GDM1 (cell line): ENCODE data around the gene TM4SF4.

Experiments used
- DNase-seq: peaks from one replicate; lab custom pipeline; 2025; lab: John Stamatoyannopoulos, UW

TM4SF4 gene

GRCh38 chr3:149455366-149455765 is 19.1 kb upstream of the TM4SF4 start:
- no peak for DNase-seq

DNA sequence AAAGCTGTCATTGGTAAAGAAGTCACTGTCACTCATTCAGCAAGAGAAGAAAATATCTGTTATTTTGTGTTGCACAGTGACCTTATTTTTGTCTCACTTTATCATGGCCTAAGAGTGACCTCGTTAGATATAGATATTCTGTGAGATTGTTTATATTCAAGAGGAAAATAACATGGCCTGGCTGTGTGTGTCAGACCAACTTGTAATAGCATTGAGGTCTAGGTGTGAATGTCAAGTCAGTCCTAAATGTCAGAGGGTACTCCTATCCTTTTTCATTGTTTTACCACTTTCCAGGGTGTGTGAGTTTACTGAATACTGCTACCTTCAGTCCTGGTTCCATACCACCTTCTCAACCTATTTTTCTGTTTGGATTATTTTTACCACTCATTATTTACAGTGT is 18.5 kb upstream of the TM4SF4 start:
- DNase-seq, result no peak

DNA sequence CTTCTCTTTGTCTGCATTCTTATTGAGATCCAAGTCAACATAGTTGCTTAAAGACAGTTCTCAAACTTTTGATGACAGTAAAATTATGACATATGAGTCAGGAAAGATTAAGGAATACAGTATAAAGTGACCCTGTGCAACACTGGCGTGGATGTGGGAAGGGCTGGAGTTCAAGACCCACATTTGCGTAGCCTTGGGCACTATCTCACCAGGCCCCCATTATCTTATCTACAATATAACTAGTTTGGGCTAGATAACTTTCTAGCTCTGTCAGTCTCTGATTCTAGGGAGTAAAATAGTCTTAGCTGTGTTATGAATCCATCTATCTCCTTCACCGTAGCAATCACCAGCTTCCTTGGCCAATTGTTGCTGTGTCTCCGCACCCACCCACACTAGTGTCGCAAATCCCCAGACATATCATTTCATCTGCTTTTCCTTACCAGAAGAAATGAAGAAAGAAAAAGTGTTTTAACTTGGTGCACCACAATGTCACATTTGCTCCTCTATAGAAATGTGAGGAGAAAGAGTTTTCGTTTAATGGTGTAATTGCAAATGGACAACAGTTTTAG is 14.9 kb upstream of the TM4SF4 start:
- DNase-seq, result no peak

DNA sequence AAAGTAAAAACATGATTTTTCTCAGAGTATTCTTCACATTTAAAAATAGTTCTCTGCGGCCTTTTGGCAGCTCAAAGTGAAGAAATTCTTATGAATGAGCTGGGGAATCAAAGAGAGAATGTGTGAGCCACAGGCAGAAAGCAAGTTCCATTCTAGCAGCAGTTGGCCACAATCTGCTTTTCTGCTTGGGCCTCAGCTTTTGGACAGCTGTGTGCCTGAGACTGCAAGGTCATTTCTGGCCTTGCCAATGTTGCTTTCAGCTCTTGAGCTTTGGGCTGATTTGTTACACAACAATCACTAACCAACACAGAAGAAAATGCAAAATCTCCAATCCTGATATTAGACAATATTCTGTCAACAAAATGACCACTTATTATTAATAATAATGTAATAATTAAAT is 14.4 kb upstream of the TM4SF4 start:
- DNase-seq, result no peak

- DNase-seq, result no peak
Observed at GRCh38 chr3:149462051-149462450, 12.4 kb upstream of the TM4SF4 start.

DNA sequence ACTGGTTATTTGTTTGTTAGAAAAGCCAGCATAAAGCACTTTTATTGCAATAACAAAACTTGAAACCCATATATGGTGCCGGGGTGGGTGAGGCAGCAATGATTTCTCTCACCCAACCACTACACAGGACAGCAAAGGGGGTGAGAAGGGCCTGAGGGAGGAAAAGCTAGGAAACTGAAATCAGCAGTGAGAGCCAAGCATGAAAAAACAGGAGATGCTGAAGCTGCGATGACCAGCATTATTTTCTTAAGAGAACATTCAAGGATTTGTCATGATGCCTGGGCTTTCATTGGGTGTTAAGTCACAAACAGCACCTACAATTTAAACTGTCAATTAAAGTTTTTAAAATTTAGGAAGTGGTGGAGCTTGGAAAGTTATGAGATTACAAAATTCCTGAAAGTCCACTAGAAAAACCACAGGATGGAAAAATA is 11.9 kb upstream of the TM4SF4 start:
- DNase-seq, result no peak

GRCh38 chr3:149463921-149464320 is 10.6 kb upstream of the TM4SF4 start:
- no peak for DNase-seq

- DNase-seq, result no peak
Observed at GRCh38 chr3:149464542-149465328, 9.8 kb upstream of the TM4SF4 start.

DNA sequence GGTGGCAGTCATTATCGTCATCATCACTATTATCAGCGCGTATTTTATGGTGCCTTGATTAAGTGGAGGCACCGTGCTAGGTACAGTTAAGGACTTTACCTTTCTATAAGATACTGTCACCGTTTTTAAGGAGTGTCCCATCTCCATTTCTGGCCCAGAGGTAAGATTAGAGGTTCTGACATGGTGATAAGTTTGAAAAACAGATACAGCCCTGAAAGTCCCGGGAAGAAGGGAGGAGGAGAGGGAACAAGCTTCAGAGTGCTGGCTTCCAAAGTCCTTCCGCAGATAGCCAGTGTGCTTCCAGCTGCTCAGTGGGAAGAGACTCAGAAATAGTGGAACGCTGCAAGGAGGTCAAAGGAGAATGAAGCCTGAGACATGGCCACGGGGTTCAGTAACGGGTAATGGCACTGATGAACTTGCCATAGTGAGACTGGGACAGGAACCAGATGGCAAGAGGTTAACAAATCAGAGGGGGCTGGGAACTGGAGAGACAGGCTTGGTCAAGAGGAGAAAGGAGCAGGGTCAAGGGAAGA is 9.1 kb upstream of the TM4SF4 start:
- no peak for DNase-seq

GRCh38 chr3:149466192-149466591 is 8.3 kb upstream of the TM4SF4 start:
- DNase-seq, result no peak

- DNase-seq, result no peak
Observed at GRCh38 chr3:149468504-149469212, 5.8 kb upstream of the TM4SF4 start.

DNA sequence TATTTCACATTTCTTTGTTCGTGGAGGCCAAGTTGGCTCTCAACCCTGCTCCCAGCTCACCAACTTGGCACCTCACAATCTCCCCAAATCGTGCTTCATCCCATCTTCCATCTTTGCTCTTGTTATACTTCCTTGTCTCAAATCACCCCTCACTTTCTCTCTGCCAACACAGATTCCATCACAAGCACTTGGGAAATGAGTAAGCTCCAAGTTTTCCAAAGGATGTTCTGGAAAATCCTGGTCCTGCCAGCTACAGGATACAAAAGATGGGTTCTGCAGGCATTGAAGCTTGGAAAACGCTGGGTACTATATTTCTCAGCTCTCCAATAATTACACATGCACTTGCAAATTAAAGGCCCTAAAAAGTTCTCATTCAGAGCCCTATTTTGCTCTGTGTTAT is 4.1 kb upstream of the TM4SF4 start:
- no peak for DNase-seq

- DNase-seq, result no peak
Observed at GRCh38 chr3:149472030-149472797, 2.3 kb upstream of the TM4SF4 start.

- no peak for DNase-seq
Observed at GRCh38 chr3:149473357-149474249, 894 bp upstream of the TM4SF4 start.

- DNase-seq, result no peak
Observed at GRCh38 chr3:149475451-149476060, 1.1 kb downstream of the TM4SF4 start.

- DNase-seq, result no peak
Observed at GRCh38 chr3:149476225-149476624, 1.7 kb downstream of the TM4SF4 start.

- DNase-seq, result no peak
Observed at GRCh38 chr3:149479621-149480325, 5.3 kb downstream of the TM4SF4 start.

DNA sequence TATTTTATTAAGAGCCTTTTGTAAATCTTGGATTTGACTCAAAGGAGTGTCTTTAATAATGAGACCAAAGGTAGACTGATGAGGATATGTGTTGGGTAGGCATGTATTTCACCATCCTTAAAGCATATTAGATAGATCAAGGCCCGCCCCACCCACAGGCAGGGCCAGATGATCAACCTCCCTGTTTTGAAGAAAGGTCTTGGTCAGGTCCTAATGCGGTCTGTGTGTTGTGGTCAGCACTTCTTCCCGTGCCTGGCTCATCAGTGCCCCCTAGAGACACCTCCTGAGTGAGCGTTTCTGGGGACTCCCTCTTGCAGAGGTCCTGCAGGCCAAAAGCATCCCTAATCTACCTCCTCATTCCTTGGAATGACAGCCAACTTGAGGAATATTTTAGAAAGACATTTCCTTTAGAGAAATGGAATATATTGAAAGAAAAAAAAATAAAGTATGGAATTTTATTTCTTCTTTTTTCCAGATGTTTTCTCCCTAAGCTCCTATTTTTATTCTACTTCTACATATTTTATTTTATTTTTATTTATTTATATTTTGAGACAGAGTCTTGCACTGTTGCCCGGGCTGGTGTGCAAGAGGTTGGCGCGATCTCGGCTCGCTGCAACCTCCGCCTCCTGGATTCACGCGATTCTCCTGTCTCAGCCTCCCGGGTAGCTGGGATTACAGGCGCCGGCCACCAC is 6.0 kb downstream of the TM4SF4 start:
- peak; percentile 66 for DNase-seq

- no peak for DNase-seq
Observed at GRCh38 chr3:149481056-149481455, 6.6 kb downstream of the TM4SF4 start.
